SHP77 (cell line): ENCODE results near the gene KCTD17.

ENCODE experiments used
- DNase-seq, 2 experiments: peaks; one replicate each; lab custom pipeline; 2025; lab: John Stamatoyannopoulos, UW

KCTD17 gene

GRCh38 chr22:37103656-37104452, 52.3 kb downstream of the KCTD17 start:
- DNase-seq, result no peak

GRCh38 chr22:37105154-37105553, 53.6 kb downstream of the KCTD17 start:
- DNase-seq, result no peak

GRCh38 chr22:37105990-37106389, 54.4 kb downstream of the KCTD17 start:
- DNase-seq, result no peak

- no peak for DNase-seq
Measured at GRCh38 chr22:37107816-37108621, 56.5 kb downstream of the KCTD17 start.

GRCh38 chr22:37109242-37109917, 57.8 kb downstream of the KCTD17 start, which contains the start of gene TMPRSS6:
TSS of gene TMPRSS6 (minus strand) at chr22:37109713. CDS start at chr22:37103417, 6,296 bp downstream.
- DNase-seq, result no peak

GRCh38 chr22:37111156-37111717, 59.7 kb downstream of the KCTD17 start:
- DNase-seq, result no peak

- DNase-seq, result no peak
Measured at GRCh38 chr22:37112084-37112728, 60.7 kb downstream of the KCTD17 start.
